ENCODE data around the gene SCIN. TPM values are rescaled to one million over a fixed set of nuclear protein-coding genes. Genes with fewer than 3 reads are reported as not detected.

The SCIN gene
- total and polyA plus RNA-seq, 2 of the 8 experiments (the other 6 are each of a cell fraction or from before 2014, with no cell fraction given), result 0.47 to 1.9 TPM

DNA sequence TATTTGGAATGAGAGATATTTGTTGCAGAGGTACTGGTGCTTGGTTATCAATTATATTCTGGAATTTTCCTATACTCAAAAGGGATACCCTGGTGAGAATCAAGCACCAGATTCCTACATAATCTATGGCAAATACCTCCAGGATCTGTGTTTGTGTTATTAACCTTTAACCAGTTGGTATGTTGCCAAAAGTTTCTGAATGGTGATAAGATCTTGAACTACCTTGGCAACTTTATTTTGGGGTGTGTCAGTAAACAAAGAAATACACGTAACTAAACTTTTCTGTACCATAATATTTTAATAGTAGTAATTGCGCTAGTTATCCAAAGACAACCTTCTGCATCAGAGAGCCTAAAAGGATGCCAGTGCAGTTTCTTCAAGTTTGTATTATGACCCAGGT lies 13.4 kb downstream of the SCIN start (continued):
- TF ChIP-seq, protein P1, sequence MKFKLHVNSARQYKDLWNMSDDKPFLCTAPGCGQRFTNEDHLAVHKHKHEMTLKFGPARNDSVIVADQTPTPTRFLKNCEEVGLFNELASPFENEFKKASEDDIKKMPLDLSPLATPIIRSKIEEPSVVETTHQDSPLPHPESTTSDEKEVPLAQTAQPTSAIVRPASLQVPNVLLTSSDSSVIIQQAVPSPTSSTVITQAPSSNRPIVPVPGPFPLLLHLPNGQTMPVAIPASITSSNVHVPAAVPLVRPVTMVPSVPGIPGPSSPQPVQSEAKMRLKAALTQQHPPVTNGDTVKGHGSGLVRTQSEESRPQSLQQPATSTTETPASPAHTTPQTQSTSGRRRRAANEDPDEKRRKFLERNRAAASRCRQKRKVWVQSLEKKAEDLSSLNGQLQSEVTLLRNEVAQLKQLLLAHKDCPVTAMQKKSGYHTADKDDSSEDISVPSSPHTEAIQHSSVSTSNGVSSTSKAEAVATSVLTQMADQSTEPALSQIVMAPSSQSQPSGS (IDR thresholded peaks at IDR 0.05; ENCODE audit: low read length), result no peak
- no peak for TF ChIP-seq TAF1 (IDR thresholded peaks at IDR 0.05; ENCODE audit: low read depth, low read length)
- no peak for TF ChIP-seq EP300 (IDR thresholded peaks at IDR 0.05; ENCODE audit: borderline replicate concordance in 1 of 2, low read depth in 2 of 2, low read length in 2 of 2)
- no peak for TF ChIP-seq RBBP5 (IDR thresholded peaks at IDR 0.05; ENCODE audit: borderline replicate concordance, low read depth, low read length)
- TF ChIP-seq BACH1 (IDR thresholded peaks at IDR 0.05; ENCODE audit: low read length), result no peak
- TF ChIP-seq, protein P2, sequence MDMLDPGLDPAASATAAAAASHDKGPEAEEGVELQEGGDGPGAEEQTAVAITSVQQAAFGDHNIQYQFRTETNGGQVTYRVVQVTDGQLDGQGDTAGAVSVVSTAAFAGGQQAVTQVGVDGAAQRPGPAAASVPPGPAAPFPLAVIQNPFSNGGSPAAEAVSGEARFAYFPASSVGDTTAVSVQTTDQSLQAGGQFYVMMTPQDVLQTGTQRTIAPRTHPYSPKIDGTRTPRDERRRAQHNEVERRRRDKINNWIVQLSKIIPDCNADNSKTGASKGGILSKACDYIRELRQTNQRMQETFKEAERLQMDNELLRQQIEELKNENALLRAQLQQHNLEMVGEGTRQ (IDR thresholded peaks at IDR 0.05; ENCODE audit: low read length), result no peak
- TF ChIP-seq KDM1A (IDR thresholded peaks at IDR 0.05; ENCODE audit: borderline replicate concordance, low read length), result no peak
- no peak for TF ChIP-seq KDM5A (IDR thresholded peaks at IDR 0.05; ENCODE audit: low read length)
